GM12874 (cell line): Measurements from ENCODE around the gene PDGFD.

ENCODE experiments used
- TF ChIP-seq, protein P1 (sequence below): IDR thresholded peaks from 2 replicates; pipeline ENCODE4 v1.5.1; 2011; ENCODE audit warnings: low read depth, mild to moderate bottlenecking, control low read depth, low read length, moderate library complexity; ENCODE audit not compliant: insufficient read depth

Gene PDGFD

DNA sequence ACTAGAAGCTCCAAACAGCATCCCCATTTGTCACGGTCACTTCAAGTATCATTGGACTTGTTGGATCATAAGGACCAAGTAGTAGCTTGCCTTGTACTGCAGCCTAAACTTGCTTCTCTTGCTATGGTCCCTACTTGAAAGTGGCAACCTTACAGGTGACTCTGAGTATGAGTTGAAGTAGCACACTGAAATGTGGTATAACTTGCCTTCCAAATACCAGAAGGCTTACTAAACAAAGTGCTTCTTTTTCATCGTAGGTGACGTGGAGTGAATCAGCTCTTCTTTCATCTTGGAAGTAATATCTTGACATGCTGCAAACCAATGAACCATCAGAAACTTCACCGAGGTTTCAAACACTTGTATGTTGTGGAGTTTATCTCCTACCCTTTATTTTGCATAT, 296.5 kb downstream of the PDGFD start:
- TF ChIP-seq, protein P1, sequence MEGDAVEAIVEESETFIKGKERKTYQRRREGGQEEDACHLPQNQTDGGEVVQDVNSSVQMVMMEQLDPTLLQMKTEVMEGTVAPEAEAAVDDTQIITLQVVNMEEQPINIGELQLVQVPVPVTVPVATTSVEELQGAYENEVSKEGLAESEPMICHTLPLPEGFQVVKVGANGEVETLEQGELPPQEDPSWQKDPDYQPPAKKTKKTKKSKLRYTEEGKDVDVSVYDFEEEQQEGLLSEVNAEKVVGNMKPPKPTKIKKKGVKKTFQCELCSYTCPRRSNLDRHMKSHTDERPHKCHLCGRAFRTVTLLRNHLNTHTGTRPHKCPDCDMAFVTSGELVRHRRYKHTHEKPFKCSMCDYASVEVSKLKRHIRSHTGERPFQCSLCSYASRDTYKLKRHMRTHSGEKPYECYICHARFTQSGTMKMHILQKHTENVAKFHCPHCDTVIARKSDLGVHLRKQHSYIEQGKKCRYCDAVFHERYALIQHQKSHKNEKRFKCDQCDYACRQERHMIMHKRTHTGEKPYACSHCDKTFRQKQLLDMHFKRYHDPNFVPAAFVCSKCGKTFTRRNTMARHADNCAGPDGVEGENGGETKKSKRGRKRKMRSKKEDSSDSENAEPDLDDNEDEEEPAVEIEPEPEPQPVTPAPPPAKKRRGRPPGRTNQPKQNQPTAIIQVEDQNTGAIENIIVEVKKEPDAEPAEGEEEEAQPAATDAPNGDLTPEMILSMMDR = no peak

GRCh38 chr11:103863497-103863896, 300.4 kb downstream of the PDGFD start:
- TF ChIP-seq, protein P1 = no peak

DNA sequence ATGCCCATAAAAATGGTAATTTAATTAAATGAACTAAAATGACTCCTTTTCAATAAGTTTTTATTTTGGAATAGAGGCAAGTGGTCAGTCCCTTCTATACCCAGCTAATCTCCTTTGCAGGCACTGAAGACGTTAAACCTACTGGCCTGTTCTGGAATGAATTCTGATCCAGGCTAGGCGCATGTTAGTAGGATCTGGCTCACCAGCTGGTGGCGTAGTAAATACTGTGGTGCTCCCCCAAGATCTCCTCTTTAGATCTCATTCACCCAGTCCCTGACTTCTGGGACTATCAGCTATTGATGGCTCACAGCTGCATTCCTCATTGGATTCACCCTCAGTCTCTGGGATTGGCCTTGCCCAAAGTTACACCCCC, 301.2 kb downstream of the PDGFD start:
- TF ChIP-seq, protein P1 = no peak

DNA sequence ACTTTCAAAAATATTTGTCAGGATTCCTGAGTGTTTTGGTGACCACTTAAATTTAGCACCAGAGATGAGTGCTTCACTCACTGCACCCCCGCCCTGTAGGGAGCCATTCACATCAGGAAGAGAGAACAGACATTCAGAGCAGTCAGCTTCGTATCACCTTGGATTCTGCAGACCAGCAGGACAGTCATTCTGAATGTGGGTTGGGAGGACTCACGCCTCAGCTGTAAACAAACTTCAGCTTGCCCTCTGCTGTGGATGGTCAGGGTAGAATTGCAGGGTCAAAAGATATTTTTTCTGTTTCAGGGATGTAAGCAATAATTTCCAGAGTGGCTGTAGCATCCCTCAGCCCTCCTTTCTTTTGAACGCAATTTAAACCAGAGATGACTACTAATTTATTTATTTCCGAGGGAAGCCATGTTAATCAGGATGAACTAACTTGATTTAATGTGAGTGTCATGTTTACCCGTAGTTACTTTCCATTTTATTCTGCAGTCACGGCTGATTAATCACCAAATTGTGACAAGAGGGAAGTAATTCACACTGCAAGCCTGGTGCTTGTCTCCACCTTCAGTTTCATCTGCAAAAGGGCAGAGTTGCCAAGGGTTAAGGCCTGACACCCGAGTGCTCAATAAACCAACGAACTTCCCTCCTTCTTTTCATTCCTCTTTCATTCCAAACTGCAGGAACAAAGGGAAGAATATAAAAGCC, 301.7 kb downstream of the PDGFD start:
- TF ChIP-seq, protein P1 = no peak
